Stimulated activated CD4-positive, alpha-beta T cell treated with anti-CD3 and anti-CD28 coated beads, TNF-alpha, amount 100 ng/mL, for 4 hours (primary cell): ENCODE data around the gene KLC3.
"Not testable (repeated sequence)": the region's sequence is repeated elsewhere in the genome, so short reads cannot be mapped to it uniquely, and the experiment has no call there.

ENCODE experiments used
- DNase-seq, 3 experiments: peaks; one replicate each; pipeline ENCODE4 v3.0.0-alpha.2; 2020; ENCODE audit warnings: low read depth in 3 of 3

The KLC3 gene

GRCh38 chr19:45320997-45321775, 19.4 kb upstream of the KLC3 start:
- no peak for DNase-seq

DNA sequence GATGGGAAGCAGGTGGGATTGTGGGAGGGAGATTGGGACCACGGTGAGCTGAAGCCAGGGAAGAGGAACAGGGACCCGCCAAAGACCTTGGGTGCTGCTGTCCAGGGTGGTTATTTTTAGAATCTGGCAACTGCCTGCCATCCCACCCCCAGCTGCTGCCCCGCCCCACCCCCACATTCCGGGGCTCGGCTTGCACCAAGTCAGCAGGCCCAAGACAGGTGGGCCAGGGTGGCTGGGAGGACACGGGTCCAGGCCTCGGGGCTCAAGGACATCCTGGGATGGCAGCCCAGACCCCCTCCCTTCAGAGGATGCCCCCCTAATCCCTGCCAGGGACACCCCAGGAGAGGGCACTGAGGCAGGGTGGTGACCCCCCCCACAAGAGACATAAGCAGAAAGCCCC, 18.7 kb upstream of the KLC3 start:
- no peak for DNase-seq

- DNase-seq = no peak
Observed at GRCh38 chr19:45322311-45322710, 18.2 kb upstream of the KLC3 start.

GRCh38 chr19:45322744-45323281, 17.7 kb upstream of the KLC3 start, which contains the start of gene CKM:
Gene CKM, minus strand, starts transcription at chr19:45322875. Its CDS starts 3,162 bp downstream, at chr19:45319713.
- no peak for DNase-seq

DNA sequence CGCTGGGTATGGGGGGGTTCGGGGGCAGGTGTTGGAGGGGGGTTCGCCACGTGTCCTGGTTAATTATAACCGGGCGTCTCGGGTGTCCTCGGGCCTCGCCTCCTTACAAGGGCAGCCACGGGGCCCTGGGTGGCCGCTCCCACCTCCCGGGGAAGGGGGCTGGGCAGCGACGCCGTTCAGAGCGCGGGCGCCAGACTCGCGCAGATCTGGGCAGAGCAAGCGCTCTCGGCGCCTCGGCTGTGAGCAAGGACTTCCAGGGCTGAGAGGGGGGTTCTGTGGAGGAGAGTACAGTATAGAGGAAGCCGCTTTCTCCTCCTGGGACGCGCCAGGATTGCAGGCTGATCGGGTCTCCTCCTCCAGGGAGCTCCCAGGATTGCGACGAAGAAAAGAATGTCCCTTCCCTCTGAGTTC, 16.9 kb upstream of the KLC3 start:
- DNase-seq = no peak

DNA sequence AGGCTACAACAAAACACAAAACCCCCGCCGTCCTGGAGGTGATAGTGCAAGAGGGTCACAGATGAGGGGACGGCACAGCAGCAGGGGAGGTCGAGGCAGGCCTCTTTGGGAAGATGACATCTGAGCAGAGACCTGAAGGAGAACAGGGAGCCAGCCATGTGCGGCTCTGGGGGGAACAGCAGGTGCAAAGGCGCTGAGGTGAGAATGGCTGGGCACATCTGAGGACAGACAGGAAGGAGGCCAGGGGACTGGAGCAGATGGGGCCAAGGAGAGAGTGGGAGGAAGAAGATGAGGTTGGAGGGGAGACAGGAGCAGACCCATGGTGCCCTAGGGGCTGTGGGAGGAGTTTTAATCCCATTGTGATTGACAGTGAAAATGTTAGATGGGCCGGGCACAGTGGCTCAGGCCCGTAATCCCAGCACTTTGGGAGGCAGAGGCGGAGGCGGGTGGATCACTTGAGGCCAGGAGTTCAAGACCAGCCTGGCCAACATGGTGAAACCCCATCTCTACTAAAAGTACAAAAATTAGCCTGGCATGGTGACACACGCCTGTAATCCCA, 16.1 kb upstream of the KLC3 start:
- DNase-seq = no peak

DNA sequence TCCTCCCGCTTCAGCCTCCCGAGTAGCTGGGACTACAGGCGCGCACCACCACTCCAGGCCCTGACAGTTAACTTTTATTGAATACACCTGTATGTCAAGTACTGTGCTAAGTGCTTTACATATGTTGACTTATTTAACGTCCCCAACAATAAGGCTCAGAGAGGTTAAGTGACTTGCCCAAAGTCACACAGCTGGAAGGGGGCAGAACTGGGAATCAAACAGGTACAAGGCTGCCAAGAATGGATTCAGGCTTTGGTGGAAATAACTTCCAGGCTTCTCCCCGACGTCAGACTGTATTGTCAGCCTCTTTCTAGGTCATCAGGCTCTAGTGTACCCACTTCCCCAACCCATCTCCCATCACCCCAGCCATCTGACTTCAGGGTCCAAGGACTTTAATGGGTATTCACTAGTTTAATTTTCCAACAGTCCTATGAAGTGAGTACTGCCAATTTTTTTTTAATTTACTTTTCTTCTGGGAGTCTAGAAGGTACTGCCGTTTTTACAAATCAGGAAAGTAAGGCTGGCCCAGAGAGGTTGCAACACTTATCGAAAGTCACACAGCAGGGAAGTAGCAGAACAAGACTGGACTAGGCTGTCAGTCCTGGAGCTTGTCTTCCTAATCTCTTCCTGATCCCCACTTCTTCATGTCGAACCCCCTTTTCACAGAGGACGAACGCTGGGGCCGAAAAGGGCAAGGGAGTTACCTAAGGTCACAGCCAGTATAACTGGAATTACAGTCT, 13.0 kb upstream of the KLC3 start:
- DNase-seq = no peak

DNA sequence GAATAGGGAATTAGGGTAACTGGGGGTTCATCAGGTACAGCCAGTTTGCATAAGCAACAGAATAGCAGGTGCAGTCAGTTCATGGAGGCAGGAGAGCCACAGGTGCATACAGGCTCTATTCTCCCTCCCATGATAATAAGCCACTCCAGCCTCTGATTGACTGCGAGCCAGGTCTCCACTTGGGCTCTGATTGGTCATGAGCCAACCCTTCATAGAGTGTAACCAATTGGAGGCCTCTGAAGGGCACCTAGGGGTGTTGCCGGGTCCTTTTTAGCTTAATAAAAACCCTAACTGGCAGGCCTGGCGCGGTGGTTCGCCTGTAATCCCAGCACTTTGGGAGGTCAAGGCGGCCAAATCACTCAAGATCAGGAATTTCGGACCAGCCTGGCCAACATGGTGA, 9.1 kb upstream of the KLC3 start:
- DNase-seq = no peak

GRCh38 chr19:45333609-45334303, 6.8 kb upstream of the KLC3 start:
- DNase-seq = no peak

DNA sequence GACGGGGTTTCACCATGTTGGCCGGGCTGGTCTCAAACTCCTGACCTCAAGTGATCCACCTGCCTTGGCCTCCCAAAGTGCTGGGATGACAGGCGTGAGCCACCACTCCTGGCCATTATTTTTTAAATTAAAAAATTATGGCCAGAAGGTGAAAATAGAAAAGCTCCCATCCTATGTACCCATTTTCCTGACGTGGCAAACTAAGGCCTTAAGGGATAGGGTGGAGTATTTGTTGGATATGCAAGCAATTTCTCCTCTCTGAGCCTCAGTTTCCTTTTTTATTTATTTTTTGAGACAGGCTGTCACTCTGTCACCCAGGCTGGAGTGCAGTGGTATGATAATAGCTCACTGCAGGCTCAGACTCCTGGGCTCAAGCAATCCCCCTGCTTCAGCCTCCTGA, 5.7 kb upstream of the KLC3 start:
- DNase-seq = not testable (repeated sequence)

GRCh38 chr19:45336696-45337251, 3.8 kb upstream of the KLC3 start:
- DNase-seq = no peak

DNA sequence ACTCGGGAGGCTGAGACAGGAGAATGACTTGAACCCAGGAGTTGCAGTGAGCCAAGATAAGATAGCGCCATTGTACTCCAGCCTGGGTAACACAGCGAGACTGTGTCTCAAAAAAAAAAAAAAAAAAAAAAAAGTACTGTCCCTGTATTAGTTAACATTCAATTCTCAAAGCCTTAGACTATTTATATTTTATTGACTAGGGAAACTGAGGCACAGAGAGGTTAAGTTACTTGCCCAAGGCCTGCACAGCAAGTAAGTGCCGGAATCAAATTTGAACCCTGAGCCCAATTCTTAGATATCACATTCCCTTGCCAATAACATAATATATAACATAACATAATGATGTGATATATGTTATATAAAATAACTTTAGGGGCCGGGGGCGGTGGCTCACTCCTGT, 921 bp upstream of the KLC3 start:
- no peak for DNase-seq

DNA sequence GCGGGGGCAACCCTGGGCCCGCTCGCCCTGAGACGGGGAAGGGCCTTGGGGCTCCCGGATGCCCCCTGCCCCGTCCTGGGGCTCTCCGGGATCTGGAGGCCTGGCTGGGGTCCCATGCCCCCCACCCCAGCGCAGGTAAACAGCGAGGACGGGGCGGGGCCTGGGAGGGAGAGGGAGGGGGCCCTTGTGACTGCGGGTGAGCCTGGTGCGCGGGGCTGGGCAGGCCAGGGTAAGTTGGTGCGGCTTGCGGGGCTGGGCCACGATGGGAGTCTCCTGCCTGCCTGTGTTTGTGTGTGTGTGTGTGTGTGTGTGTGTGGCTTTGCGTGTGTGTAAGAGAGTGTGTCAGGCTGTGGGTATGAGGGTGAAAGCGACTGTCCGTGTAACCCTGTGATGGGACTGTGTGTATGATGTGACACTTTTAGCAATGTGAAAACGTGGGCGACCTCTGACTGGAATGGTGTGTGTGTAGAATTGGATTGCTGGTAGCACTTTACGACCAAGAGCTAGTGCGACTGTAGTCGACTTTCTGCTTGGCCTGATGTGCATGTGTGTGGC, 426 bp downstream of the KLC3 start:
- DNase-seq = no peak

DNA sequence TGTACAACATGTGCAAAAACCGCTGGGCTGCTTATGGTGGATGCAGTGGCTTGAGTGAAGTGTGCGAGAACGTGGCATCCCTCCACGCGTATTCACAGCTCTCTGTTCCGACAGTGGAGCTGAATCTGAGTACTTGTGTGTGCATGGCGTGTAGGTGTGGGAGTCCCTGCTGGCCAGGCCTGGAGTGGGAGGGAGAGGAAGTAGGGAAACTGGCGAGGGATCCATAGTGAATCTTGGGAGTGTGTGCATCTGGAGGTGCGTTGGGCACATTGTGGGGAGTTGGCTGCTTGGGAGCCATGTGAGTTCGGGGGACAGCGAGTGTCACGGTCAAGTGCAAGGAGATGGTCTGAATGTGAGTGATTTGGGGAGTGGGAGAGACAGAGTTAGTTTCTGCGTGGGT, 2.4 kb downstream of the KLC3 start:
- no peak for DNase-seq

DNA sequence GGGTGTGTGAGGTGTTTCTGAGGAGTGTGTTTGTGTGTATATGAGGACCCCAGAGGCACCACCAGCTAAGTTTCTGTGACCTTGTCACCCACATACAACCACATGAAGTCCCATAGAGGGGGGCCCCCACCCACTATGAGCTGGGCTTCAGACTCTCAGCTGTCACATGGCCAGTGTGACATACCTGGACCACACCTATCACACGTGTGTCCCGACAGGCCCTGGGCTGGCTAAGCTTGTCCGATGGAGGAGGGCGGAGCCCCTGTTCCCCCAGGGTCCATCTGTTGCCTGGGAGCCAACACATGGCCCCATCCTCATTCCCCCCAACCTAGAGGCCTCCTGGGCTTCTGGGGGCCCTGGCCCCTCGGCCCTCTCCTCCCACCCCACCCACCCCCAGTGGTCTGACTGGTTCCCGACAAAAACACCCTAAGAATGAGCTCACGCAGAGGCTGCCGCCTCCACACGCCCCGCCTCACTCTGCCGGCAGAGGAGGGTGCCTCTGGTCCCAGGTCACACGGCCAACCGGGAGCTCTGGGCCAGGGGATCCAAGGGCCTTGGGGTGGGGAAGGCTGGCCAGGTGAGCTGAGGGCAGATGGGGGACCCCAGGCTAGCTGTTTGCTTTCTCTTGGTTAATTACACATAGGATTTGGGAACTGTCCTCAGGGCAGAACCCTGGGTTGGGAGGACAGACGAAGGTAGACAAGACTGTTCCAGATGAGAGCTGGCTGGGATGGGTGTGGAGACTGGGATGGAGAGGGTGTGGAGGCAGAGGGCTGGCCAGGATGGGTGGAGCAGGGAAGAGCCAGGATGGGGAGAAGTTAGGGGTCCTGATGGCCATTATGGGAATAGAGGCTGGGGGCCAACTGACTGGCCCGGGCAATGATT, 4.3 kb downstream of the KLC3 start:
- no peak for DNase-seq

- no peak for DNase-seq
Observed at GRCh38 chr19:45345506-45345860, 4.9 kb downstream of the KLC3 start.

- no peak for DNase-seq
Observed at GRCh38 chr19:45346449-45346848, 5.9 kb downstream of the KLC3 start.

GRCh38 chr19:45347570-45348366, 7.2 kb downstream of the KLC3 start:
- no peak for DNase-seq

- no peak for DNase-seq
Observed at GRCh38 chr19:45348367-45349125, 8.0 kb downstream of the KLC3 start.
